ENCODE results near the gene ATM.

GRCh38 chr11:108370990-108371389, 148.1 kb downstream of the ATM start:
- TF ChIP-seq, protein P1, sequence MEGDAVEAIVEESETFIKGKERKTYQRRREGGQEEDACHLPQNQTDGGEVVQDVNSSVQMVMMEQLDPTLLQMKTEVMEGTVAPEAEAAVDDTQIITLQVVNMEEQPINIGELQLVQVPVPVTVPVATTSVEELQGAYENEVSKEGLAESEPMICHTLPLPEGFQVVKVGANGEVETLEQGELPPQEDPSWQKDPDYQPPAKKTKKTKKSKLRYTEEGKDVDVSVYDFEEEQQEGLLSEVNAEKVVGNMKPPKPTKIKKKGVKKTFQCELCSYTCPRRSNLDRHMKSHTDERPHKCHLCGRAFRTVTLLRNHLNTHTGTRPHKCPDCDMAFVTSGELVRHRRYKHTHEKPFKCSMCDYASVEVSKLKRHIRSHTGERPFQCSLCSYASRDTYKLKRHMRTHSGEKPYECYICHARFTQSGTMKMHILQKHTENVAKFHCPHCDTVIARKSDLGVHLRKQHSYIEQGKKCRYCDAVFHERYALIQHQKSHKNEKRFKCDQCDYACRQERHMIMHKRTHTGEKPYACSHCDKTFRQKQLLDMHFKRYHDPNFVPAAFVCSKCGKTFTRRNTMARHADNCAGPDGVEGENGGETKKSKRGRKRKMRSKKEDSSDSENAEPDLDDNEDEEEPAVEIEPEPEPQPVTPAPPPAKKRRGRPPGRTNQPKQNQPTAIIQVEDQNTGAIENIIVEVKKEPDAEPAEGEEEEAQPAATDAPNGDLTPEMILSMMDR (IDR thresholded peaks at IDR 0.05; ENCODE audit: borderline replicate concordance, extremely low read depth, low read length, poor library complexity, severe bottlenecking), result no peak
- TF ChIP-seq EZH2 (IDR thresholded peaks at IDR 0.05; ENCODE audit: borderline replicate concordance, low read depth, low read length, severe bottlenecking), result no peak

Data from DND-41 (cell line).